ENCODE data around the gene UACA.

UACA gene

GRCh38 chr15:70715840-70716485, 47.4 kb downstream of the UACA start:
- FAIRE-seq (no peak), DNase-seq (ENCODE audit: extremely low spot score, insufficient read length, low read depth) (no peak)

GRCh38 chr15:70714565-70714964, 48.8 kb downstream of the UACA start:
- DNase-seq (ENCODE audit: extremely low spot score, insufficient read length, low read depth) (no peak), FAIRE-seq (no peak)

GRCh38 chr15:70714015-70714414, 49.3 kb downstream of the UACA start:
- FAIRE-seq (no peak), DNase-seq (ENCODE audit: extremely low spot score, insufficient read length, low read depth) (no peak)

- FAIRE-seq = no peak
Measured at GRCh38 chr15:70712271-70712670, 51.1 kb downstream of the UACA start.

GRCh38 chr15:70710714-70711113, 52.6 kb downstream of the UACA start:
- DNase-seq (ENCODE audit: extremely low spot score, insufficient read length, low read depth) = no peak
- FAIRE-seq = no peak

More at GRCh38 chr15:70712271-70712670, 51.1 kb downstream of the UACA start:
- DNase-seq (ENCODE audit: extremely low spot score, insufficient read length, low read depth) = no peak

- no peak for DNase-seq (ENCODE audit: extremely low spot score, insufficient read length, low read depth)
- FAIRE-seq = no peak
Measured at GRCh38 chr15:70708839-70709238, 54.5 kb downstream of the UACA start.

GRCh38 chr15:70707686-70708300, 55.6 kb downstream of the UACA start:
- DNase-seq (ENCODE audit: extremely low spot score, insufficient read length, low read depth) (no peak), FAIRE-seq (no peak)

- no peak for FAIRE-seq
- no peak for DNase-seq (ENCODE audit: extremely low spot score, insufficient read length, low read depth)
Measured at GRCh38 chr15:70704731-70705130, 58.6 kb downstream of the UACA start.

GRCh38 chr15:70704166-70704565, 59.2 kb downstream of the UACA start:
- DNase-seq (ENCODE audit: extremely low spot score, insufficient read length, low read depth) = no peak
- FAIRE-seq = no peak

GRCh38 chr15:70703096-70703878, 60.1 kb downstream of the UACA start:
- FAIRE-seq (no peak), DNase-seq (ENCODE audit: extremely low spot score, insufficient read length, low read depth) (no peak)

- FAIRE-seq = no peak
Measured at GRCh38 chr15:70702584-70702983, 60.8 kb downstream of the UACA start.

GRCh38 chr15:70701891-70702568, 61.3 kb downstream of the UACA start:
- FAIRE-seq (no peak), DNase-seq (ENCODE audit: extremely low spot score, insufficient read length, low read depth) (no peak)

More at GRCh38 chr15:70702584-70702983, 60.8 kb downstream of the UACA start:
- no peak for DNase-seq (ENCODE audit: extremely low spot score, insufficient read length, low read depth)

GRCh38 chr15:70701171-70701570, 62.2 kb downstream of the UACA start:
- FAIRE-seq (no peak), DNase-seq (ENCODE audit: extremely low spot score, insufficient read length, low read depth) (no peak)

- no peak for FAIRE-seq
- DNase-seq (ENCODE audit: extremely low spot score, insufficient read length, low read depth) = no peak
Measured at GRCh38 chr15:70699890-70700289, 63.5 kb downstream of the UACA start.

- DNase-seq (ENCODE audit: extremely low spot score, insufficient read length, low read depth) (no peak), FAIRE-seq (no peak)
Measured at GRCh38 chr15:70698836-70699390, 64.4 kb downstream of the UACA start.

- FAIRE-seq (no peak), DNase-seq (ENCODE audit: extremely low spot score, insufficient read length, low read depth) (no peak)
Measured at GRCh38 chr15:70698426-70698825, 64.9 kb downstream of the UACA start.

GRCh38 chr15:70690491-70691276, 72.7 kb downstream of the UACA start:
- DNase-seq (ENCODE audit: extremely low spot score, insufficient read length, low read depth) (no peak), FAIRE-seq (no peak)

GRCh38 chr15:70690021-70690420, 73.3 kb downstream of the UACA start:
- DNase-seq (ENCODE audit: extremely low spot score, insufficient read length, low read depth) (no peak), FAIRE-seq (no peak)

- no peak for FAIRE-seq
Measured at GRCh38 chr15:70687482-70687881, 75.9 kb downstream of the UACA start.

GRCh38 chr15:70680817-70681216, 82.5 kb downstream of the UACA start:
- FAIRE-seq = no peak
- no peak for DNase-seq (ENCODE audit: extremely low spot score, insufficient read length, low read depth)

More at GRCh38 chr15:70687482-70687881, 75.9 kb downstream of the UACA start:
- no peak for DNase-seq (ENCODE audit: extremely low spot score, insufficient read length, low read depth)
